OCI-LY7 (cell line): ENCODE results near the gene KCTD17. TPM values are rescaled to one million over a fixed set of nuclear protein-coding genes. Genes with fewer than 3 reads are reported as not detected.

Experiments used
- BruUV-seq: library from RNA; stranded (reverse); fragments of 400-500 nt; replicated peaks from 2 replicates; lab custom pipeline; 2021; lab: Mats Ljungman, UMichigan
- CTCF ChIA-PET: fragments of 300-600 bp; sonication (Branson Sonifier 250); formaldehyde crosslinking; loops from one replicate; lab custom pipeline; 2022; ENCODE audit warnings: antibody characterized with exemption; ENCODE audit not compliant: unreplicated experiment; lab: Charles Lee
- POLR2A ChIA-PET: fragments of 300-600 bp; sonication (Branson Sonifier 250); formaldehyde crosslinking; loops from one replicate; lab custom pipeline; 2022; ENCODE audit warnings: antibody characterized with exemption; lab: Charles Lee
- DNase-seq: peaks from one replicate; pipeline ENCODE4 v3.0.0-alpha.2; 2015; ENCODE audit warnings: low spot score
- H2AFZ ChIP-seq: fragments of 200-600 bp; sonication (generic), shearing (Covaris generic); 2 replicates; pipeline ENCODE4 v1.6.1; 2014; ENCODE audit warnings: mild to moderate bottlenecking, antibody characterized with exemption, low read length, moderate library complexity
- H3K27ac ChIP-seq: fragments of 200-600 bp; sonication (generic); 2 replicates; pipeline ENCODE4 v1.5.1; 2014; ENCODE audit warnings: mixed run types, low read depth, mild to moderate bottlenecking, moderate library complexity, low read length, inconsistent platforms; ENCODE audit not compliant: poor library complexity, severe bottlenecking
- H3K36me3 ChIP-seq: fragments of 200-600 bp; sonication (generic); 2 replicates; pipeline ENCODE4 v1.6.1; 2014; ENCODE audit warnings: mild to moderate bottlenecking, antibody characterized with exemption, low read length, moderate library complexity, mixed read lengths; ENCODE audit not compliant: insufficient read depth
- H3K4me1 ChIP-seq: fragments of 200-600 bp; sonication (generic); 2 replicates; pipeline ENCODE4 v1.5.1; 2014; ENCODE audit warnings: mild to moderate bottlenecking, low read length; ENCODE audit not compliant: insufficient read depth, poor library complexity, severe bottlenecking
- H3K4me2 ChIP-seq: fragments of 200-600 bp; sonication (generic); 2 replicates; pipeline ENCODE4 v1.6.1; 2014; ENCODE audit warnings: mild to moderate bottlenecking, low read length
- H3K4me3 ChIP-seq: fragments of 200-600 bp; sonication (generic); 2 replicates; pipeline ENCODE4 v1.5.1; 2014; ENCODE audit warnings: mild to moderate bottlenecking, low read depth, low read length; ENCODE audit not compliant: poor library complexity, severe bottlenecking
- H3K79me2 ChIP-seq: fragments of 200-600 bp; sonication (generic); 2 replicates; pipeline ENCODE4 v1.6.1; 2016; ENCODE audit warnings: low read depth, mild to moderate bottlenecking, low read length, moderate library complexity, mixed read lengths; ENCODE audit not compliant: insufficient read depth
- H3K9me2 ChIP-seq: fragments of 200-600 bp; sonication (generic); 2 replicates; pipeline ENCODE4 v1.6.1; 2016; ENCODE audit warnings: mild to moderate bottlenecking, low read length, mixed read lengths; ENCODE audit not compliant: insufficient read depth
- H3K9me3 ChIP-seq: fragments of 200-600 bp; sonication (generic); 2 replicates; pipeline ENCODE4 v1.6.1; 2014; ENCODE audit warnings: mild to moderate bottlenecking, mixed run types, low read length, mixed read lengths
- H4K20me1 ChIP-seq: fragments of 200-600 bp; sonication (generic); 2 replicates; pipeline ENCODE4 v1.6.1; 2014; ENCODE audit warnings: mild to moderate bottlenecking, antibody characterized with exemption, low read length, moderate library complexity, mixed read lengths; ENCODE audit not compliant: insufficient read depth
- CTCF ChIP-seq: fragments of 200-600 bp; sonication (generic); conservative IDR thresholded peaks from 2 replicates; pipeline ENCODE4 v1.5.1; 2014; ENCODE audit warnings: mild to moderate bottlenecking, antibody characterized with exemption, low read length, moderate library complexity, mixed read lengths
- EZH2phosphoT487 ChIP-seq: fragments of 200-600 bp; sonication (generic); IDR thresholded peaks from 2 replicates; pipeline ENCODE4 v1.6.1; 2018; ENCODE audit warnings: low read depth, borderline replicate concordance, mild to moderate bottlenecking, mixed run types, antibody characterized with exemption, low read length, moderate library complexity, mixed read lengths
- intact Hi-C: fragments of 100-400 bp; cut with micrococcal nuclease; formaldehyde crosslinking; loops from one replicate; pipeline ENCODE4 v1.10.0; 2022; ENCODE audit not compliant: unreplicated experiment
- total RNA-seq, 2 experiments: library from RNA; depleted of rRNA in 1 of 2; stranded (reverse); fragments of >200 nt in 1 of 2; shearing (Covaris generic) in 1 of 2; gene quantifications; 2 replicates each; pipeline ENCODE4 v1.2.3, GENCODE V29; 2014 to 2022

KCTD17 gene
- total RNA-seq, 2 experiments from 2014 or later, result 17.7 to 21.7 TPM

GRCh38 chr22:37047006-37047405 lies 4.5 kb upstream of the KCTD17 start:
- no peaks in the 10 kb centered on the region for H3K79me2 ChIP-seq
- H3K9me2 ChIP-seq, result no peaks in the 10 kb centered on the region
- POLR2A ChIA-PET, result interaction anchor here (1.6 kb wide), 1 partner anchor 27 kb away, joined by 3 read pairs; no protein-coding TSS in a partner anchor
- H3K4me1 ChIP-seq, result peaks cover under 1% of the 10 kb centered on the region
- no peak overlapping the region for H3K4me3 ChIP-seq
- H3K4me2 ChIP-seq, result no peak overlapping the region
- no peak for DNase-seq
- no peaks in the 10 kb centered on the region for H3K36me3 ChIP-seq
- no TSS peak for BruUV-seq
- CTCF ChIA-PET, result no interaction called here
- intact Hi-C loops, result no loop called here
- no peak overlapping the region for H3K27ac ChIP-seq
- no peak overlapping the region for H2AFZ ChIP-seq
- no peaks in the 10 kb centered on the region for H3K9me3 ChIP-seq
- no peaks in the 10 kb centered on the region for H4K20me1 ChIP-seq
- TF ChIP-seq CTCF (no peak), EZH2phosphoT487 (no peak)

- Histone ChIP-seq H2AFZ (no peak overlapping the region), H3K27ac (no peak overlapping the region), H4K20me1 (no peaks in the 10 kb centered on the region), H3K4me3 (no peak overlapping the region), H3K4me2 (no peak overlapping the region), H3K9me3 (no peaks in the 10 kb centered on the region), H3K4me1 (peaks cover 7% of the 10 kb centered on the region), H3K9me2 (no peaks in the 10 kb centered on the region), H3K79me2 (no peaks in the 10 kb centered on the region), H3K36me3 (no peaks in the 10 kb centered on the region)
- intact Hi-C loops, result no loop called here
- TF ChIP-seq EZH2phosphoT487 (no peak), CTCF (no peak)
- POLR2A ChIA-PET, result interaction anchor here (0.7 kb wide), 1 partner anchor 1296 kb away, joined by 3 read pairs; no protein-coding TSS in a partner anchor
- BruUV-seq, result no TSS peak
- CTCF ChIA-PET, result no interaction called here
- DNase-seq, result no peak
These were observed 3.4 kb upstream of the KCTD17 start for GRCh38 chr22:37048133-37048532.

- intact Hi-C loops, result no loop called here
- POLR2A ChIA-PET, result no interaction called here
- Histone ChIP-seq H3K79me2 (no peaks in the 10 kb centered on the region), H4K20me1 (no peaks in the 10 kb centered on the region), H3K9me2 (no peaks in the 10 kb centered on the region), H2AFZ (no peak overlapping the region), H3K4me1 (peaks cover 13% of the 10 kb centered on the region), H3K36me3 (no peaks in the 10 kb centered on the region), H3K27ac (no peak overlapping the region), H3K4me3 (no peak overlapping the region), H3K4me2 (no peak overlapping the region), H3K9me3 (no peaks in the 10 kb centered on the region)
- no peak for DNase-seq
- TF ChIP-seq EZH2phosphoT487, result no peak
- no peak for TF ChIP-seq CTCF
- BruUV-seq, result no TSS peak
- CTCF ChIA-PET, result no interaction called here
These were observed 2.3 kb upstream of the KCTD17 start for GRCh38 chr22:37049224-37049623.
